DND-41 (cell line): Measurements from ENCODE around the gene GNAT1.

Experiments
- ATAC-seq: fragments of 200-7000 bp; cut with Tn5 transposase; 3 replicates; pipeline ENCODE4 v1.9.1; 2021; ENCODE audit warnings: low read depth; ENCODE audit not compliant: insufficient read depth
- DNase-seq: peaks from one replicate; pipeline ENCODE4 v3.0.0-alpha.2; 2020
- H2AFZ ChIP-seq: 2 replicates; pipeline ENCODE4 v1.6.0; 2012; ENCODE audit warnings: low read depth, low read length
- H3K27ac ChIP-seq: 2 replicates; pipeline ENCODE4 v1.5.1; 2012; ENCODE audit warnings: low read length, inconsistent platforms
- H3K27me3 ChIP-seq: fragments of 200-600 bp; sonication (generic); 2 replicates; pipeline ENCODE4 v1.6.0; 2012; ENCODE audit warnings: low read length, mild to moderate bottlenecking, inconsistent platforms; ENCODE audit not compliant: insufficient read depth, poor library complexity
- H3K36me3 ChIP-seq: 2 replicates; pipeline ENCODE4 v1.5.1; 2012; ENCODE audit warnings: low read length, inconsistent platforms; ENCODE audit not compliant: insufficient read depth
- H3K4me1 ChIP-seq: 2 replicates; pipeline ENCODE4 v1.5.1; 2012; ENCODE audit warnings: mild to moderate bottlenecking, low read length; ENCODE audit not compliant: insufficient read depth
- H3K4me2 ChIP-seq: 2 replicates; pipeline ENCODE4 v1.6.0; 2012; ENCODE audit warnings: mild to moderate bottlenecking, moderate library complexity, low read length, inconsistent platforms; ENCODE audit not compliant: insufficient read depth
- H3K4me3 ChIP-seq, 2 experiments: fragments of 200-600 bp in 1 of 2; shearing (Covaris generic) in 1 of 2; 2 replicates each; pipeline ENCODE4 v1.5.1; 2012 to 2016; ENCODE audit warnings: inconsistent platforms in 2 of 2, low read length in 2 of 2, mild to moderate bottlenecking in 2 of 2, low read depth in 1 of 2, moderate library complexity in 1 of 2
- H3K79me2 ChIP-seq: 2 replicates; pipeline ENCODE4 v1.6.0; 2012; ENCODE audit warnings: low read length, inconsistent platforms; ENCODE audit not compliant: insufficient read depth
- H3K9ac ChIP-seq: 2 replicates; pipeline ENCODE4 v1.6.0; 2012; ENCODE audit warnings: low read depth, mild to moderate bottlenecking, inconsistent platforms, low read length, moderate library complexity
- H3K9me3 ChIP-seq: 2 replicates; pipeline ENCODE4 v1.5.1; 2012; ENCODE audit warnings: low read length, moderate library complexity, mild to moderate bottlenecking, inconsistent platforms; ENCODE audit not compliant: insufficient read depth, severe bottlenecking
- H4K20me1 ChIP-seq: 2 replicates; pipeline ENCODE4 v1.6.0; 2012; ENCODE audit warnings: low read length; ENCODE audit not compliant: insufficient read depth
- EZH2 ChIP-seq: IDR thresholded peaks from 3 replicates; pipeline ENCODE4 v1.6.1; 2012; ENCODE audit warnings: borderline replicate concordance, low read depth, mild to moderate bottlenecking, moderate library complexity, low read length, inconsistent platforms; ENCODE audit not compliant: severe bottlenecking
- TF ChIP-seq, protein P1 (sequence below): IDR thresholded peaks from 2 replicates; pipeline ENCODE4 v1.5.1; 2012; ENCODE audit warnings: borderline replicate concordance, low read length, moderate library complexity, mild to moderate bottlenecking; ENCODE audit not compliant: poor library complexity, severe bottlenecking; ENCODE audit errors: extremely low read depth

The GNAT1 gene

DNA sequence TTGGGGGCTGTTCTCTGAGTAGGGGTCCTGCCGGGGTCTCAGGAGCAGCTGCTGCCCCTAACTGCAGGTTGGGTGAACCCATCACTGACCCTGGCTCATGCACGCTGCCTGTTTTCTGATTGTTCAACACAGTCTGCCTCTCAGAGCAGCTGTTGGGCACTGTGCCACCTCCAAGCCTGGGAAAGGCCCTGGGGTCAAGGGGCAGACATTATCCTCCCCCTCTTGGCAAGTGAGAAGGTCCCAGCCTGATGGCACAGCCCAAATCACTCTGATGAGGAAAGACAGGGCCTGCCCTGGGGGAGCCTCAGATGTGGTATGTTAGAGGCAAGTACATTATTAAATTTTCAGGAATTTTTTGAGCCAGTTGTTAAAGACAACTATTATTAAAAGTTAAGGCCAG is 14.1 kb upstream of the GNAT1 start:
- H4K20me1 ChIP-seq, result no peaks in the 10 kb centered on the region
- H3K36me3 ChIP-seq, result no peaks in the 10 kb centered on the region
- H3K4me2 ChIP-seq, result no peak overlapping the region
- H2AFZ ChIP-seq, result no peak overlapping the region
- no peak for ATAC-seq
- no peak overlapping the region for H3K9ac ChIP-seq
- H3K27ac ChIP-seq, result no peak overlapping the region
- H3K27me3 ChIP-seq, result no peaks in the 10 kb centered on the region
- H3K79me2 ChIP-seq, result no peaks in the 10 kb centered on the region
- no peaks in the 10 kb centered on the region for H3K4me1 ChIP-seq
- no peak for DNase-seq
- TF ChIP-seq EZH2, result no peak
- TF ChIP-seq, protein P1, sequence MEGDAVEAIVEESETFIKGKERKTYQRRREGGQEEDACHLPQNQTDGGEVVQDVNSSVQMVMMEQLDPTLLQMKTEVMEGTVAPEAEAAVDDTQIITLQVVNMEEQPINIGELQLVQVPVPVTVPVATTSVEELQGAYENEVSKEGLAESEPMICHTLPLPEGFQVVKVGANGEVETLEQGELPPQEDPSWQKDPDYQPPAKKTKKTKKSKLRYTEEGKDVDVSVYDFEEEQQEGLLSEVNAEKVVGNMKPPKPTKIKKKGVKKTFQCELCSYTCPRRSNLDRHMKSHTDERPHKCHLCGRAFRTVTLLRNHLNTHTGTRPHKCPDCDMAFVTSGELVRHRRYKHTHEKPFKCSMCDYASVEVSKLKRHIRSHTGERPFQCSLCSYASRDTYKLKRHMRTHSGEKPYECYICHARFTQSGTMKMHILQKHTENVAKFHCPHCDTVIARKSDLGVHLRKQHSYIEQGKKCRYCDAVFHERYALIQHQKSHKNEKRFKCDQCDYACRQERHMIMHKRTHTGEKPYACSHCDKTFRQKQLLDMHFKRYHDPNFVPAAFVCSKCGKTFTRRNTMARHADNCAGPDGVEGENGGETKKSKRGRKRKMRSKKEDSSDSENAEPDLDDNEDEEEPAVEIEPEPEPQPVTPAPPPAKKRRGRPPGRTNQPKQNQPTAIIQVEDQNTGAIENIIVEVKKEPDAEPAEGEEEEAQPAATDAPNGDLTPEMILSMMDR, result no peak
- H3K4me3 ChIP-seq, result no peak overlapping the region
- H3K9me3 ChIP-seq, result no peaks in the 10 kb centered on the region

DNA sequence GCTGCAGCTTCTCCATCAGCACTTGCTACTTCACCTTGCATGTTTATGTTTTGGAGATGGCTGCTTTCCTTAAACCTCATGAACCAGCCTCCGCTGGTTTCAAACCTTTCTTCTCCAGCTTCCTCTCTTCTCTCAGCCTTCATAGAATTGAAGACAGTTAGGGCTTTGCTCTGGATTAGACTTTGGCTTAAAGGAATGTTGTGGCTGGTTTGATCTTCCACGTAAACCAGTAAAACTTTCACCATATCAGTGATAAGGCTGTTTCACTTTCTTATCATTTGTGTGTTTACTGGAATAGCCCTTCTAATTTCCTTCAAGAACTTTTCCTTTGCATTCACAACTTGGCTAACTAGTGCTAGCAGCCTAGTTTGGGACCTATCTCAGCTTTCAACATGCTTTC is 11.7 kb upstream of the GNAT1 start:
- no peak for ATAC-seq
- no peak overlapping the region for H3K9ac ChIP-seq
- H3K4me2 ChIP-seq, result no peak overlapping the region
- H3K27me3 ChIP-seq, result no peaks in the 10 kb centered on the region
- H4K20me1 ChIP-seq, result no peaks in the 10 kb centered on the region; the same call in 1 of the 2 replicates
- no peaks in the 10 kb centered on the region for H3K79me2 ChIP-seq
- no peak overlapping the region for H3K27ac ChIP-seq
- no peak for DNase-seq
- no peak overlapping the region for H3K4me3 ChIP-seq
- no peaks in the 10 kb centered on the region for H3K4me1 ChIP-seq
- H3K9me3 ChIP-seq, result no peaks in the 10 kb centered on the region
- no peak for TF ChIP-seq EZH2
- TF ChIP-seq, protein P1, result no peak
- H3K36me3 ChIP-seq, result no peaks in the 10 kb centered on the region
- no peak overlapping the region for H2AFZ ChIP-seq

DNA sequence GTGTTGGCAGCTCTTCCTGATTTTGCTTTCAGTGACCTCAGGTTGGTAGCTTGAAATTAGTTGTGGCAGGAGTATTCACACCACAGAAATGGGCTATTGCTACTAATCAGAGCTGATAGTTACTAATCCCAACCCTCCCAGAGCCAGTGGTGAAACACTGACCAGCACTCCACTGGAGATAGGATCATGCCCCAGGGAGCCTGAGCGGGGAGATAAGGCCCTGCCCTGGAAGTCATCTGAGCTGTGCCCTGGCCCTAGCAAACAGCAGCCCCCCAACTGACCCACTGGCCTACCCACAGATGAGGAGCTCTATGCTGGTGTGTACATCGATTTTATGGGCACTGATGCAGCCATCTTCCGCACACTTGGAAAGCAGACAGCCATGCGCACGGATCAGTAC is 9.4 kb upstream of the GNAT1 start:
- no peaks in the 10 kb centered on the region for H3K36me3 ChIP-seq
- DNase-seq, result no peak

More for the DNA sequence above, 9.4 kb upstream of the GNAT1 start:
- Histone ChIP-seq H3K4me2 (no peak overlapping the region), H3K4me3 (no peak overlapping the region), H2AFZ (no peak overlapping the region), H3K27ac (no peak overlapping the region), H3K79me2 (no peaks in the 10 kb centered on the region), H3K9me3 (no peaks in the 10 kb centered on the region), H3K27me3 (no peaks in the 10 kb centered on the region), H4K20me1 (no peaks in the 10 kb centered on the region; the same call in 1 of the 2 replicates), H3K4me1 (no peaks in the 10 kb centered on the region), H3K9ac (no peak overlapping the region)
- ATAC-seq, result no peak
- TF ChIP-seq, protein P1, result no peak
- no peak for TF ChIP-seq EZH2
